Right atrium auricular region (tissue), 2 donors: ENCODE results near the gene LRRC26. TPM values are rescaled to one million over a fixed set of nuclear protein-coding genes. Genes with fewer than 3 reads are reported as not detected.

Source experiments
- DNase-seq: peaks from one replicate; pipeline ENCODE4 v3.0.0-alpha.2; 2019; ENCODE audit warnings: low spot score
- H3K27ac ChIP-seq, 2 donors: fragments of 200-600 bp; sonication (generic); 1 replicate in 1 of 2; 2 replicates in 1 of 2; pipeline ENCODE4 v1.5.1; 2016 to 2019
- H3K27me3 ChIP-seq, 2 donors: fragments of 200-600 bp; sonication (generic); one replicate each; pipeline versions ENCODE4 v1.5.1 to v1.6.0; 2017 to 2019
- H3K36me3 ChIP-seq: fragments of 200-600 bp; sonication (generic); one replicate; pipeline ENCODE4 v1.5.1; 2016
- H3K4me1 ChIP-seq, 2 donors: fragments of 200-600 bp; sonication (generic); one replicate each; pipeline versions ENCODE4 v1.5.1 to v1.6.0; 2017 to 2019
- H3K4me3 ChIP-seq, 2 donors: fragments of 200-600 bp; sonication (generic); 1 replicate in 1 of 2; 2 replicates in 1 of 2; pipeline ENCODE4 v1.5.1; 2017 to 2019; ENCODE audit warnings: mild to moderate bottlenecking in 1 of 2, moderate library complexity in 1 of 2
- H3K9me3 ChIP-seq, 2 donors: fragments of 200-600 bp; sonication (generic); one replicate each; pipeline ENCODE4 v1.5.1; 2019
- CTCF ChIP-seq, 2 donors: fragments of 200-600 bp; sonication (generic); IDR thresholded peaks; one replicate each; pipeline ENCODE4 v1.5.1; 2019; ENCODE audit warnings: antibody characterized with exemption in 2 of 2
- total RNA-seq, 2 donors: library from RNA; depleted of rRNA; stranded (reverse); fragments of >200 nt; gene quantifications; one replicate each; pipeline ENCODE4 v1.1.0, GENCODE V29; 2016

LRRC26 gene
- total RNA-seq, 2 donors from 2014 or later: not detected

- H3K4me3 ChIP-seq: no peak overlapping the region
- no peak for TF ChIP-seq CTCF (IDR thresholded peaks at IDR 0.05)
Measured at GRCh38 chr9:137173796-137174664, 4.2 kb upstream of the LRRC26 start.

GRCh38 chr9:137172901-137173795 is 3.3 kb upstream of the LRRC26 start:
- no peak overlapping the region for H3K4me3 ChIP-seq
- DNase-seq: no peak
- H3K27me3 ChIP-seq: peaks cover 5 to 6% of the 10 kb centered on the region in 2 donors
- no peaks in the 10 kb centered on the region for H3K9me3 ChIP-seq
- no peak for TF ChIP-seq CTCF (IDR thresholded peaks at IDR 0.05)
- H3K4me1 ChIP-seq: peaks cover 0 to 18% of the 10 kb centered on the region in 2 donors
- H3K36me3 ChIP-seq: no peaks in the 10 kb centered on the region
- no peak overlapping the region for H3K27ac ChIP-seq

More at GRCh38 chr9:137173796-137174664, 4.2 kb upstream of the LRRC26 start:
- DNase-seq: no peak
- H3K27ac ChIP-seq: no peak overlapping the region
- H3K9me3 ChIP-seq: no peaks in the 10 kb centered on the region
- H3K27me3 ChIP-seq: no peaks in the 10 kb centered on the region
- H3K4me1 ChIP-seq: peaks cover 0 to 9% of the 10 kb centered on the region in 2 donors
- H3K36me3 ChIP-seq: no peaks in the 10 kb centered on the region

- no peak for DNase-seq
- no peak overlapping the region for H3K4me3 ChIP-seq
- H3K27me3 ChIP-seq: peaks cover 16 to 24% of the 10 kb centered on the region in 2 donors
- no peaks in the 10 kb centered on the region for H3K9me3 ChIP-seq
- peaks cover 0 to 35% of the 10 kb centered on the region in 2 donors for H3K4me1 ChIP-seq
- no peak for TF ChIP-seq CTCF (IDR thresholded peaks at IDR 0.05)
- H3K27ac ChIP-seq: no peak overlapping the region
- no peaks in the 10 kb centered on the region for H3K36me3 ChIP-seq
Measured at GRCh38 chr9:137171149-137171900, 1.5 kb upstream of the LRRC26 start.

GRCh38 chr9:137170486-137171148 is 766 bp upstream of the LRRC26 start:
- no peak overlapping the region for H3K4me3 ChIP-seq
- DNase-seq: no peak
- no peak for TF ChIP-seq CTCF (IDR thresholded peaks at IDR 0.05)
- H3K9me3 ChIP-seq: no peaks in the 10 kb centered on the region
- no peak overlapping the region for H3K27ac ChIP-seq
- no peaks in the 10 kb centered on the region for H3K36me3 ChIP-seq
- H3K27me3 ChIP-seq: peaks cover 22 to 31% of the 10 kb centered on the region in 2 donors
- H3K4me1 ChIP-seq: peaks cover 0 to 35% of the 10 kb centered on the region in 2 donors
